ENCODE results near the gene FREY1. TPM values are rescaled to one million over a fixed set of nuclear protein-coding genes. Genes with fewer than 3 reads are reported as not detected.

The FREY1 gene
- polyA plus RNA-seq, 3 donors, result 0.37 TPM; not detected in 2

DNA sequence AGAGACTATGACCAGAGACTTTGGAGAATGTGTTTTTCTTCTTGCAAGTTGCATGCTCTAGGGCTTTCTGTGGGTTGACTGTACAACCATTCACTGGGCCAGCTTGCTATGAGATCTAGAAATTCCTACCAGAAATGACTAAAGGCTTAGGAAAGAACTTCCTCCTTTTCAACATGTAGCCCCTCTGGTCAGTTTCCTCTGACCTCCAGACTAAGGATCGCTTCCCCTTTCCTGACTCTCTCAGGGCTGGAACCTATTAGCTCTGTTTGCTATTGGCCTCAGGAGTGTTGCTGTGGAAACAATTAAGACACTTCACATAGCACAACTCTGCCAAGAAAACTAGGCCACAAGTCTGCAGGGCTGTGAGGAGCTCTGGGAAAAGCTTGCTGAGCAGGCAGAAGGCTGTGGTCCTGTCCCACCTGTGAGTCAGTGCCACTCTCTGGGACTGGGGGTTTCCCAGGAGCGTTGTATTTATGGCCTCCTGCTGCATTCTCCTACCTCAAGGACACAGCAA, 49.1 kb downstream of the FREY1 start:
- no peaks in the 10 kb centered on the region for H3K27me3 ChIP-seq (ENCODE audit: control insufficient read depth in 2 of 2, insufficient read depth in 2 of 2, low read length in 2 of 2)
- H3K4me2 ChIP-seq (replicated peaks; ENCODE audit: extremely low read depth, low read length, poor library complexity, severe bottlenecking), result peak overlapping the region; percentile 4
- Mint-ChIP-seq H3K27me3 (ENCODE audit: low read depth in 3 of 3) (no peaks in the 10 kb centered on the region), H3K4me3 (no peak overlapping the region), H3K27ac (peak overlapping the region in 5 of 7 donors; percentile 77 to 94 (median 82)), H3K36me3 (peaks cover 70 to 76% of the 10 kb centered on the region in 2 donors), H3K4me1 (peaks cover 20% of the 10 kb centered on the region), H3K9me3 (no peaks in the 10 kb centered on the region)
- DNase-seq, result peak in 2 of 3 donors; percentile 77 to 95
- peaks cover 19 to 22% of the 10 kb centered on the region in 2 donors for H3K4me1 ChIP-seq (ENCODE audit: control insufficient read depth in 1 of 2, insufficient read depth in 2 of 2, low read length in 2 of 2)
- no peak overlapping the region for H2AFZ ChIP-seq (ENCODE audit: insufficient read depth, low read depth, low read length, poor library complexity, severe bottlenecking)
- no peak overlapping the region for H3K4me3 ChIP-seq (replicated peaks in 1 of 3; ENCODE audit: low read depth in 2 of 3, low read length in 3 of 3)
- intact Hi-C loops (cut with micrococcal nuclease), result no loop called here
- peak overlapping the region; percentile 79 to 80 for H3K27ac ChIP-seq (ENCODE audit: low read depth in 1 of 2, low read length in 2 of 2)
- no peak for TF ChIP-seq CTCF (IDR thresholded peaks at IDR 0.05)
- H3K9ac ChIP-seq (ENCODE audit: insufficient read depth, low read length, poor library complexity, severe bottlenecking), result peak overlapping the region; percentile 9
- H3K9me3 ChIP-seq (replicated peaks in 1 of 2; ENCODE audit: control insufficient read depth in 1 of 2, insufficient read depth in 1 of 2, low read length in 2 of 2), result no peaks in the 10 kb centered on the region
- peaks cover 55 to 79% of the 10 kb centered on the region in 2 donors for H3K36me3 ChIP-seq (replicated peaks in 1 of 2; ENCODE audit: control insufficient read depth in 1 of 2, insufficient read depth in 2 of 2, low read length in 2 of 2)
- 100% methylated on average over 1 of the region's 2 CpGs for WGBS (ENCODE audit: insufficient coverage)
- peaks cover 63% of the 10 kb centered on the region for H4K20me1 ChIP-seq (ENCODE audit: insufficient read depth, low read length)
- peaks cover 11% of the 10 kb centered on the region for H3K79me2 ChIP-seq (ENCODE audit: insufficient read depth, low read length)

Other genes starting within 250 kb of the FREY1 start
- gene CHST1, start 241.6 kb downstream of the FREY1 start, polyA plus RNA-seq, result not detected
- 10 to 100 TPM in 2 of 3 donors, 1 to 10 TPM in 1; 5.0 to 14.0 (median 12.8) TPM for gene SLC35C1, start 102.1 kb downstream of the FREY1 start, polyA plus RNA-seq
- gene CRY2, start 59.8 kb downstream of the FREY1 start, polyA plus RNA-seq, result 10 to 100 TPM in 1 of 3 donors, 1 to 10 TPM in 2; 5.1 to 12.5 (median 7.2) TPM
- under 1 TPM in 1 of 3 donors, not detected in 2; 0.93 TPM for gene MAPK8IP1, start 21.6 kb downstream of the FREY1 start, polyA plus RNA-seq
- 10 to 100 TPM; 33.8 to 46.1 (median 35.1) TPM for gene PEX16, start 10.6 kb upstream of the FREY1 start, polyA plus RNA-seq
- gene LARGE2, start 15.4 kb upstream of the FREY1 start, polyA plus RNA-seq, result under 1 TPM in 1 of 3 donors, not detected in 2; 0.12 TPM
- 10 to 100 TPM in 2 of 3 donors, 1 to 10 TPM in 1; 6.2 to 95.2 (median 14.0) TPM for gene PHF21A, start 214.2 kb upstream of the FREY1 start, polyA plus RNA-seq